Endothelial cell (in vitro differentiated cells): ENCODE measurements around the gene RRP12. TPM values are rescaled to one million over a fixed set of nuclear protein-coding genes. Genes with fewer than 3 reads are reported as not detected.

Experiments used
- DNase-seq: peaks from one replicate; pipeline ENCODE4 v3.0.0; 2021; ENCODE audit warnings: low spot score
- H3K27ac Mint-ChIP-seq: one replicate; pipeline ENCODE4 v1.8.0; 2021; ENCODE audit warnings: mixed read lengths, inconsistent platforms; ENCODE audit not compliant: unreplicated experiment
- H3K27me3 Mint-ChIP-seq: one replicate; pipeline ENCODE4 v1.8.0; 2021; ENCODE audit warnings: mild to moderate bottlenecking, moderate library complexity, mixed read lengths, inconsistent platforms; ENCODE audit not compliant: unreplicated experiment
- H3K36me3 Mint-ChIP-seq: one replicate; pipeline ENCODE4 v1.8.0; 2021; ENCODE audit warnings: mild to moderate bottlenecking, low read depth, mixed read lengths, inconsistent platforms; ENCODE audit not compliant: unreplicated experiment
- H3K4me1 Mint-ChIP-seq: one replicate; pipeline ENCODE4 v1.8.0; 2021; ENCODE audit warnings: mild to moderate bottlenecking, mixed read lengths, inconsistent platforms; ENCODE audit not compliant: unreplicated experiment
- H3K4me3 Mint-ChIP-seq: one replicate; pipeline ENCODE4 v1.8.0; 2021; ENCODE audit warnings: mild to moderate bottlenecking, mixed read lengths, inconsistent platforms; ENCODE audit not compliant: unreplicated experiment
- H3K9me3 Mint-ChIP-seq: one replicate; pipeline ENCODE4 v1.8.0; 2021; ENCODE audit warnings: mixed read lengths, inconsistent platforms; ENCODE audit not compliant: unreplicated experiment
- long read RNA-seq: library from polyadenylated mRNA; unstranded; transcript quantifications from one replicate; pipeline ENCODE4 v2.0.0, GENCODE V29; 2020; ENCODE audit not compliant: unreplicated experiment
- total RNA-seq: library from RNA; stranded (reverse); fragmentation: NEBNext Ultra II Directional; extraction: Animal tissue kit (Norgen Biotek cat#: 25700); gene quantifications from one replicate; pipeline ENCODE4 v1.2.1, GENCODE V29; 2021; ENCODE audit not compliant: unreplicated experiment
- TF ChIP-seq, protein P1 (sequence below): fragments of 200-600 bp; sonication (generic); IDR thresholded peaks from one replicate; pipeline ENCODE4 v1.5.0; 2021; ENCODE audit warnings: antibody characterized with exemption; ENCODE audit not compliant: unreplicated experiment

The RRP12 gene, protein sequence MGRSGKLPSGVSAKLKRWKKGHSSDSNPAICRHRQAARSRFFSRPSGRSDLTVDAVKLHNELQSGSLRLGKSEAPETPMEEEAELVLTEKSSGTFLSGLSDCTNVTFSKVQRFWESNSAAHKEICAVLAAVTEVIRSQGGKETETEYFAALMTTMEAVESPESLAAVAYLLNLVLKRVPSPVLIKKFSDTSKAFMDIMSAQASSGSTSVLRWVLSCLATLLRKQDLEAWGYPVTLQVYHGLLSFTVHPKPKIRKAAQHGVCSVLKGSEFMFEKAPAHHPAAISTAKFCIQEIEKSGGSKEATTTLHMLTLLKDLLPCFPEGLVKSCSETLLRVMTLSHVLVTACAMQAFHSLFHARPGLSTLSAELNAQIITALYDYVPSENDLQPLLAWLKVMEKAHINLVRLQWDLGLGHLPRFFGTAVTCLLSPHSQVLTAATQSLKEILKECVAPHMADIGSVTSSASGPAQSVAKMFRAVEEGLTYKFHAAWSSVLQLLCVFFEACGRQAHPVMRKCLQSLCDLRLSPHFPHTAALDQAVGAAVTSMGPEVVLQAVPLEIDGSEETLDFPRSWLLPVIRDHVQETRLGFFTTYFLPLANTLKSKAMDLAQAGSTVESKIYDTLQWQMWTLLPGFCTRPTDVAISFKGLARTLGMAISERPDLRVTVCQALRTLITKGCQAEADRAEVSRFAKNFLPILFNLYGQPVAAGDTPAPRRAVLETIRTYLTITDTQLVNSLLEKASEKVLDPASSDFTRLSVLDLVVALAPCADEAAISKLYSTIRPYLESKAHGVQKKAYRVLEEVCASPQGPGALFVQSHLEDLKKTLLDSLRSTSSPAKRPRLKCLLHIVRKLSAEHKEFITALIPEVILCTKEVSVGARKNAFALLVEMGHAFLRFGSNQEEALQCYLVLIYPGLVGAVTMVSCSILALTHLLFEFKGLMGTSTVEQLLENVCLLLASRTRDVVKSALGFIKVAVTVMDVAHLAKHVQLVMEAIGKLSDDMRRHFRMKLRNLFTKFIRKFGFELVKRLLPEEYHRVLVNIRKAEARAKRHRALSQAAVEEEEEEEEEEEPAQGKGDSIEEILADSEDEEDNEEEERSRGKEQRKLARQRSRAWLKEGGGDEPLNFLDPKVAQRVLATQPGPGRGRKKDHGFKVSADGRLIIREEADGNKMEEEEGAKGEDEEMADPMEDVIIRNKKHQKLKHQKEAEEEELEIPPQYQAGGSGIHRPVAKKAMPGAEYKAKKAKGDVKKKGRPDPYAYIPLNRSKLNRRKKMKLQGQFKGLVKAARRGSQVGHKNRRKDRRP (N-terminal part only)
- 19.5 TPM for total RNA-seq
- long read RNA-seq, full-length matches to known transcripts = 1 of 3 reads
- long read RNA-seq, partial matches to known transcripts = 2 of 3 reads
- long read RNA-seq, other reads (novel, unspliced or antisense) = 0 of 3 reads

DNA sequence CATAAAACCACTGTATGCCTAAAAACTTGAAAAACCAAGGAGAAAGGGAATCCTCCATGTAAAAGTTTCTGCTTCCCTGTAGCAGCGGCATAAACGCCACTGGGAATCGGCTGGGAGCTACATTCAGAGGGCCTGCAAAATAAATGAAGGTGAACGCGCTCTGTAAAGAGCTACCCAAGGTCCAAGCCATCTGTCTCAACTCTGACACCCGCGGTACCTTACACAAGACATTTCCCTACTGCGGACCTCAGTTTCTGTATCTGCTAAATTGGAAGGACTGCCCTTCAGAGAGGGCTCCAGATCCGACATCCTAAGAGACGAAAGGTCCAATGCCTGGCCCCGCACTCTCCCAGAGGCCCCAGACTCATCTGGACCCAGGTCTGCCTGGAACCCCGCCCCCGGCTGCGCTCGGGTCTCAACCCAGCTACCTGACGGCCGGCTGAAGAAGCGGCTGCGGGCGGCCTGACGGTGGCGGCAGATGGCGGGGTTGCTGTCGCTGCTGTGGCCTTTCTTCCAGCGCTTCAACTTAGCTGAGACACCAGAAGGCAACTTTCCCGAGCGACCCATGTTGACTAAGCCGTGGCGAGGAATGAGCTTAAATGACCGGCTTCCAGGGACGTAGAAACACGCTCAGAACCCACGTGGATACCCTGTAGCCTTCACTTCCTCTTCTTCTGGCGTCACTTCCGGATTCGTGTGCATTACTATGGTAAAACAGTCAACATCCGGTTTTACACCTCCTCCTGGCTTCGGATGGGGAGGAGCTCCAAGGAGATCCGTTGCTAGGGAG is at the start of gene RRP12:
Gene RRP12 (minus strand): TSS at position 676 of the 790 bp plus-strand sequence. CDS start 109 bp downstream, at position 567.
- DNase-seq = peak; percentile 80
- TF ChIP-seq, protein P1, sequence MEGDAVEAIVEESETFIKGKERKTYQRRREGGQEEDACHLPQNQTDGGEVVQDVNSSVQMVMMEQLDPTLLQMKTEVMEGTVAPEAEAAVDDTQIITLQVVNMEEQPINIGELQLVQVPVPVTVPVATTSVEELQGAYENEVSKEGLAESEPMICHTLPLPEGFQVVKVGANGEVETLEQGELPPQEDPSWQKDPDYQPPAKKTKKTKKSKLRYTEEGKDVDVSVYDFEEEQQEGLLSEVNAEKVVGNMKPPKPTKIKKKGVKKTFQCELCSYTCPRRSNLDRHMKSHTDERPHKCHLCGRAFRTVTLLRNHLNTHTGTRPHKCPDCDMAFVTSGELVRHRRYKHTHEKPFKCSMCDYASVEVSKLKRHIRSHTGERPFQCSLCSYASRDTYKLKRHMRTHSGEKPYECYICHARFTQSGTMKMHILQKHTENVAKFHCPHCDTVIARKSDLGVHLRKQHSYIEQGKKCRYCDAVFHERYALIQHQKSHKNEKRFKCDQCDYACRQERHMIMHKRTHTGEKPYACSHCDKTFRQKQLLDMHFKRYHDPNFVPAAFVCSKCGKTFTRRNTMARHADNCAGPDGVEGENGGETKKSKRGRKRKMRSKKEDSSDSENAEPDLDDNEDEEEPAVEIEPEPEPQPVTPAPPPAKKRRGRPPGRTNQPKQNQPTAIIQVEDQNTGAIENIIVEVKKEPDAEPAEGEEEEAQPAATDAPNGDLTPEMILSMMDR = no peak
- Mint-ChIP-seq H3K9me3 (no peaks in the 10 kb centered on the region), H3K4me3 (peak within 1 kb of the TSS; percentile 91), H3K27ac (peak within 1 kb of the TSS; percentile 98), H3K36me3 (peaks cover 6% of the 10 kb centered on the region), H3K4me1 (peaks cover 14% of the 10 kb centered on the region), H3K27me3 (peaks cover 10% of the 10 kb centered on the region)

DNA sequence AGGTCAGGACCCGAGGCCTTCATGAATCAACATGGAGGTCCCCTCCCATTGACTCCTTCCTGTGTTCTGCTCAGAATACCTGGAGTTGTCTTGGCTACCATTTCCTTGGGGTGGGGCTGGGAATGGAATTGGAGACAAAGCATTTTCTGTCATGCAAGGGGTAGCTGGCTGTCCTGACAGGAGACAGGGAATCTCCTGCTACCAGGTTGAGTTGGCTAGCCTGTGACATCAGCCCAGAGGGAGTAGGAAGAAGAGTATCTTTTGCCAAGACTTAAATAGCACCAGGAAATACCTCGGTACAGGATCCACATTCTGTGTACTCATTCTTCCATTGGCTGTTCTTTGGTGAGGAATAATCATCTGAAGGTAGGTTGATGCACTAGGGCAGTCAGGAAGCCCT is 49.7 kb upstream of the RRP12 start:
- TF ChIP-seq, protein P1 = no peak
- DNase-seq = no peak
- no peak overlapping the region for H3K4me3 Mint-ChIP-seq
- H3K27ac Mint-ChIP-seq = peak overlapping the region; percentile 16
- peaks cover 38% of the 10 kb centered on the region for H3K36me3 Mint-ChIP-seq
- peaks cover 13% of the 10 kb centered on the region for H3K27me3 Mint-ChIP-seq
- H3K9me3 Mint-ChIP-seq = no peaks in the 10 kb centered on the region
- peaks cover 22% of the 10 kb centered on the region for H3K4me1 Mint-ChIP-seq

DNA sequence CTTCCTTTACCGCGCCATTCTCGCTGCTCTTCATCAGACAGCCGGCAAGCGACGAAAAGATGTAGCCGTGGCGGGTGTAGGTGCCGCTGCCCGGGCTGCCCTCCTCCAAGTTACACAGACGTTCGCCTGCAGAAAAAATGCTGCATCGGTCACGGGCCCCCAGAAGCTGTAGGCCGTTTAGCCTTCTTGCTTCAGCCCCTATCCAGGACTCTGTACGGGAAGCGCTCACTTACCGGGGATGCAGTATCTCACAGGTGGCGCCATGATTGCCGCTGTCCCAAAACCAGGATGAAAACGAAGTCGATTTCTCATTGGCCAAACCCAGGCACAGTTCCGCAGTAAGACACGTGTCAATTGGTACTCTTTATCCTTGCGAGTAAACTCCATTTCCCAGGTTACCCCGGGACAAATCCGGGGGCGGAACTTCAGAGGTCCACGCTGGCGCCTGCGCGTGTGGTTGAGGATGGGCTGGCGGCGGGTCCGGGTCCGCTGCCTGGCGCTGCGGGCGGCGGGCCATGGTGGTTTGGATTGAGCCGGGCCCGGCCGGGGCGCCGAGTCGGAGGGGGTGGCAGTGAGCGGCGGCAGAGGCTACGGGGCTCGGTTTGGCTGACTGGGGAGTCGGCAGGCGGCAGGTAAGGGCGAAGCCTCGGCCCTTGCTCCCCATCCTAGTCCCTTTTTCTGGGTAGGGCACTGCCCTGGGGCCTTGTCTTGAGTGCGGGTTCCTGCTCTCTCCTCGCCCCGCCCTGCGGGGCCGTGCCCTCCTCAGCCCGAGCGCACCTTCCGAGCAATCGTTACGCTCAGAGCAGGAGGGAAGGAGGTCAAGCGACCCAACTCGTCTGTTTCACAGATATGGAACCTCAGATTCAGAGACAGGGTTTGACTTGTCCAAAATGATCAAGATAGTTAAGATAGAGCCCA is 44.8 kb upstream of the RRP12 start, which contains the start of the genes EXOSC1 and ZDHHC16:
Gene EXOSC1 (minus strand): TSS at position 285 of the 918 bp plus-strand sequence. CDS start 21 bp downstream, at position 264.
Gene ZDHHC16 (plus strand): TSS at position 454 of the 918 bp plus-strand sequence. CDS start 5,501 bp downstream, outside the sequence.
- Mint-ChIP-seq H3K27ac (peak within 1 kb of the TSS; percentile 57), H3K27me3 (peaks cover 4% of the 10 kb centered on the region), H3K9me3 (no peaks in the 10 kb centered on the region), H3K36me3 (peaks cover 3% of the 10 kb centered on the region), H3K4me3 (peak within 1 kb of the TSS; percentile 98), H3K4me1 (peaks cover 30% of the 10 kb centered on the region)
- peak; percentile 86 for DNase-seq
- TF ChIP-seq, protein P1 = no peak
